ENCODE results near the gene SMIM44.

The SMIM44 gene

GRCh38 chr19:3443840-3444694 lies 39.2 kb downstream of the SMIM44 start:
- no peak for TF ChIP-seq CTCF (IDR thresholded peaks at IDR 0.05)

- no peak for TF ChIP-seq CTCF (IDR thresholded peaks at IDR 0.05)
Measured at GRCh38 chr19:3442487-3443071, 40.7 kb downstream of the SMIM44 start.

DNA sequence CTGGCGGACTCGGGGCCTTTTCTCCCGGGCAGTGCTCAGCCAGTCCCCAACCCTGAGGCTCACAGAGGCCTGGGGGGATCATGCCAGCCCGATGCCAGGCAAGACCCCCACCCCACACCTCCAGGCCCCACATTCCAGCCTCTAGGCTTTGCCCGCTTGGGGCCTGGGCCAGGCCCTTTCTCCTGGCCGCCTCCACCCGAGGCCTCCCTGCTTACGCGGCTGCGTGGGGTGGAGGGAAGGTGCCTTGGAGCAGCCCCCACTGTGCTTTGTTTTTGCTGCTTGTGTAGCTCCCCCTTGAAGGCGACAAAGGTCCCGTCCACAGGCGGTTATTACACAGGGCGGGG lies 41.3 kb downstream of the SMIM44 start:
- TF ChIP-seq CTCF (IDR thresholded peaks at IDR 0.05) = no peak

GRCh38 chr19:3441089-3441985 lies 41.9 kb downstream of the SMIM44 start:
- TF ChIP-seq CTCF (IDR thresholded peaks at IDR 0.05) = no peak

GRCh38 chr19:3440082-3440481 lies 43.2 kb downstream of the SMIM44 start:
- peak; percentile 42; the same call in 1 of the 2 replicates for TF ChIP-seq CTCF (IDR thresholded peaks at IDR 0.05)

- TF ChIP-seq CTCF (IDR thresholded peaks at IDR 0.05) = no peak
Measured at GRCh38 chr19:3434630-3435553, 48.3 kb downstream of the SMIM44 start.
